HG03354 (cell line): ENCODE data around the gene SMG6.
"Not testable (repeated sequence)": the region's sequence is repeated elsewhere in the genome, so short reads cannot be mapped to it uniquely, and the experiment has no call there.

Experiments used
- ATAC-seq: cut with Tn5 transposase; IDR thresholded peaks from one replicate; pipeline ENCODE4 v1.9.1; 2021; ENCODE audit warnings: mild to moderate bottlenecking; ENCODE audit not compliant: unreplicated experiment, poor library complexity, severe bottlenecking

Gene SMG6

GRCh38 chr17:2303204-2304188 is at the start of gene SMG6, which contains the start of gene SRR:
SMG6 (minus strand) TSS chr17:2303785; CDS start chr17:2303720, 65 bp downstream.
SRR (plus strand) TSS chr17:2303950; CDS start chr17:2315561, 11,611 bp downstream.
- ATAC-seq: peak; percentile 80

DNA sequence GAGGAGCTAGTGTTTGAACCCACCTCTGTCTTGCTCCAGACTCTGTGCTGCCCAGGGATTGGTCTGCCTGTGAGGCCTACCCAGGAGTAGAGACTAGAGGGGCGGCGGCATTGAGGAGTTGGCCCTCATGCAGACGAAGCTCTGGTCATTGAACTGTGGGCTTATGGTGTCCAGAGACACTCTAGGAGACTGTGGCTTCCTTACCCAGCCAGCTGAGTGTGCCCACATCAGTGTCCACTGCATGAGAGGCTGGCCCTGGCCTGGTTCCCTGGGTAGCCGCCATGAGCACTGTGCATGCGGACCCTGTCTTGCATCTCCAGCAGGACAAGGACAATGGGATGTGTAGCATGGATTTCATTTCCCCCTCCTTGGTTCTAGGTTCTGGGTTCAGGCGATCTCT is 47.7 kb upstream of the SMG6 start:
- no peak for ATAC-seq

DNA sequence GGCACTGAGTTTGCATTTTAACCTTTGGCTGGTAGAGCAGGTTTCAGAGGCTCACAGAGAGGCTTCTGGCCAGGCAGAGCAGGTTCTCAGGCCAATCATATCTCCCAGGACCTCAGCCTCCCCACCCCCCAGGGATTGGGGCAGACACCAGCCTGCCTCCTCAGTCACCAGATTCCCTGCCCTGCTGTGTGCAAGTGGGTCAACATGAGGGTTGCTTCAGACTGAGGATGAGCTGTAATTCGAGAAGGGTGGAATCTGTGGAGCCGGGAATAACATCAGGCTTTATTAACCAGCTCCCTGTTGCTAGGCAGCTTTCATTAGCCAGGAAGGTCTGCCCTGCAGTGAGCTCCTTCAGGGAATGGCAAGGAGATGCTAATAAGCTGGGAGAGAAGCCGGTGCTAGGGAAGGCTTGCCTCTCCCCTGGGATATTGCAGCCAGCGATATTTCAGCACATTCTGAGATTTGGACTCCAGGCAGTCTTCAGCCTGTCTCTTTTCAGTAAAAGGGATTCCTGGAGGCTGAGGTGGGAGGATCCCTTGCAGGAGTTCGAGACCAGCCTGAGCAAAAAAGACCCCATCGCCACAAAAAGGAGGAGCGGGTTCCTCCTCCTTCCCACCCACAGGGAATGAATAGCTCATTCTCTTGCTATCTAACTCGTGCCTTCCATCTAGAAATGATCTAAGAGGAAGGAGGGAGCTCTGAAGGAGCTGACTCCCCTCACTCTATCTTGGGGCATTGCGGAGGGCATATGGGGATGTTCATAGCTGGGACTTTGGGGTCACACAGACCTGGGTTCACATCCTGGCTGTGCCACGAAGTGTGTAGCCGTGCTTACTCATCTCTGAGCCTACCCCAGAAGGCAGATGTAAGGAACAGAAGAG is 44.5 kb upstream of the SMG6 start:
- ATAC-seq: no peak

- no peak for ATAC-seq
Observed at GRCh38 chr17:2346475-2346874, 42.9 kb upstream of the SMG6 start.

GRCh38 chr17:2344528-2344927 is 40.9 kb upstream of the SMG6 start:
- no peak for ATAC-seq

DNA sequence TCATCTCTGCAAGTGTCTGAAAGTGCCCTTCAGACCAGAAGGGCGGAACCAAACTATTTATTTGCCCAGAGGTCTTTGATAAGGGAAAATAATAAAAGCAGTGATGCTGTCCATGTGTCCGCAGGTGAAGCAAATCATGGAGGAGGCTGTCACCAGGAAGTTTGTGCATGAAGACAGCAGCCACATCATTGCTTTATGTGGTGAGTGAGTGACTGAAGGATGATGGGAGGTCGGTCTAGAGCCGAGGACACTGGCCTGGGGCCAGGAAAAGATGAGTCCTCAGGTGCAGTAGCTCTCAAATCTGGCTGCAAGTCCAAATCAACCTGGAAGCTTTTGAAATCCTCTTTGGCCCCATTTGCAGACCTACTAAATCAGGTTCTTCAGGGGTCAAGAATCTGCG is 39.8 kb upstream of the SMG6 start:
- no peak for ATAC-seq

DNA sequence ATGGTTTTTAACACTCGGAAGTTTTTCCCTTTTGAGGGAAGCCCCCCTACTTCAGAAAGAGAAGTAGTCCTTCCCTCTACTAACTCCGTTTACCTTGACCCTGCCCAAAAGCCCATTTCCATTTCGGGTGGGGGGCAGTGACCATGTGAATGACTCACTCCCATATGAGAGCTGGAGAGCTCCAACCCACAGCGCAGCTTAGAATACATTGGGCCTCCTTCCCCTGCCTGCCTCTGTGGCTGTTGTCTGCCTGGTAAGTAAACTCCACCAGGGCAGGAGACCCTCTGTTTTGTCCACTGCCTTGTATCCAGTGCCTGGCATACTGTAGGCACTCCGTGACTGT is 34.7 kb upstream of the SMG6 start:
- ATAC-seq: no peak

DNA sequence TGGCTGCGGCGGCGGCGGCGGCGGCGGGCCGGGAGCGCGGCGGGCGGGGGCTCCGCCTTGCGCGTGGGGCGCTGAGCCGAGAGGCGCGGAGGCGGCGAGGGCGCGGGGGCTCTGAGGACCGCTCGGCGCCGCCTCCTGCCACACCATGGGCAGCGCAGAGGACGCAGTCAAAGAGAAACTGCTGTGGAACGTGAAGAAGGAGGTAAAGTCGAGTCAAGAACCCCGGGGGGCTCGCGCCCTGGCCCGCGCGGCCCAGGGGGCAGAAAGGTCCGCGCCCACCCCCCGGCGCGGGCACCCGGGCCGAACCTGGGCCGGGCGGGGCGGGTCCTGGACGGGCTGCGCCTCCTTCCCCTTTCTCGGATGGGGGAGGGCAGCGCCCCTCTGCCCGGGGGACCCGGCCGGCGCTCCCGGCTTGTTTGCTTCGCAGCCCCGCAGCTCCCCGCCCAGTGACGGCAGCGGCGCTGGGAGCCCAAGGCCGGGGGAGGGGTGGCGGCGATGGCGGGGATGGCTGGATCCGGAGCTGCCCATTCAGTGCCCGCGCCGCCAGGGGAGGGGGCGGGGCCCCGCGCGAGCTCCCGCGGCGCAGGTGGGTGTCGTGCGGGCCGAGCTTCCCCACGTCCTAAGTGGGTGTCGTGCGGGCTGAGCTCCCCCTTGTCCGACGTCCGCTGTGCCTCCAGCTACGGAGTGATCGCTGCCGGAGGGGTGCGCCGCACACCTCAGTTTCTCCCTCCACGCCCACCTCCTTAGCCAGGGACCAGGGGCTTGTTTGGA is 34.1 kb upstream of the SMG6 start:
- peak; percentile 24 for ATAC-seq

DNA sequence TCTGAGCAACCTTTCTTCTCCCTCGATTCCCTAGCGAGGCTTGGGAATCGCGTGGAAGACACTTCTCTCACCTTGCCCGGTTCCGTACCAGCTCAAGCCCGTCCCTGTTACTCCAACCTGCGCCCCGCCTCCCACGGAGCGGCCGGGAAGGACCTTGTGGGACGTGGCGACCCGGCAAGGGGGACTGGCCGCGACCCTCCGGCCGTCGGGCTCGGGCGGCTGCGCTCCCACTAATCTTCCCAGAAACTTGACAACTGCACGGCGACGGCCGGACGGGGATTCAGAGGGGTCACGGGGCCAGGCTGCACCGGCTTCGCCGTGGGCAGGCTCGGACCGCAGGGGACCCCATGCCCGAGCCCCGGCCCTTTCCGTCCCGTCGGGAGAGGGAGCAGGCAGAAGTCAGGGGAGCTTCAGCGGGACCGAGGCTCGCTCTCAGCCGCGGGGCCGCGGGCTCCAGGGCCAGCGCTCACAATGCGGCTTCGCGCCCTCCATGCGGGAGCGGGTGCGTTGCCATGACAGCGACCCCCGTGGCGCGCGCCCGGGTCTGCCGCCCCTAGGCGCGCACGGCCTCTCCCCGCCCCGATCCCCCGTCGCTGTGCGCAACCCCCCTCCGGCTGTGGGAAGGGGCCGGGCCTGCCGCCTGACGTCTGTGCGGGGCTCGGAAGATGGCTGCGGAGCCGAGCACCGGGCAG is 33.4 kb upstream of the SMG6 start, which contains the start of gene SGSM2:
SGSM2 (plus strand) TSS at position 650 of the 692 bp plus-strand sequence. CDS start 188 bp downstream, outside the sequence.
- ATAC-seq: peak; percentile 34

DNA sequence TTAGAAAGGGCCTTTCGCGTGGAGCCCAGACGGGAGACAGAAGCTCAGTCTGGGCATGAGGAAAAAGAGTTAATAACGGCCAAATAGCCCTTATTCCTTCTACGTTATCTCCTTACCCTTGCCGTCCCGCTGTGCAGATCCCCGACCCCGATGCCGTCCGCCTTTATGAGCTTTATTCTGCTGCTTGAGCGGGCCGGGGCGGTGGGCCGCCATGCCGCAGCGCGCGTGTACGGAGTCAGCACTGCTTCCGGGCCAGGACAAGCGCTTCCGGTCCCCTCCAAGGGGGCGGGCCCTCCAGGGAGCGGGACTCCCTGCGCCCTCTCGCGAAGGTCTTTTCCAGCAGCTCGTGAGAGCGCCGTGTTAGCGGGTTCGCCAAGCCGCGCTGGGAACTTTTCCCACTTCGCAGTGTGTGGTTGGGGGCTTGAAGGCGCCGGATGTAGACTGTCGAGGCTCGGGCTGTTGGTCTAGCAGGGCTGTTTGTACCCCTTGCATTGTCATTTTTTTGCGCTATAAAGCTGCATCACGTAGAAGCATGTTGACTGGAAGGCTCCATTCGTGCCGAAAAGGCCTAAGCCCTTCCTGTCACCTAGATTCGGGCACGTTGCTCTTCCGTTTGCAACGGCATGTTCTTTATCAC is 32.7 kb upstream of the SMG6 start, which contains the start of gene TSR1:
TSR1 (minus strand) TSS at position 243 of the 637 bp plus-strand sequence; CDS start at position 213, 30 bp downstream.
- ATAC-seq: peak; percentile 86

DNA sequence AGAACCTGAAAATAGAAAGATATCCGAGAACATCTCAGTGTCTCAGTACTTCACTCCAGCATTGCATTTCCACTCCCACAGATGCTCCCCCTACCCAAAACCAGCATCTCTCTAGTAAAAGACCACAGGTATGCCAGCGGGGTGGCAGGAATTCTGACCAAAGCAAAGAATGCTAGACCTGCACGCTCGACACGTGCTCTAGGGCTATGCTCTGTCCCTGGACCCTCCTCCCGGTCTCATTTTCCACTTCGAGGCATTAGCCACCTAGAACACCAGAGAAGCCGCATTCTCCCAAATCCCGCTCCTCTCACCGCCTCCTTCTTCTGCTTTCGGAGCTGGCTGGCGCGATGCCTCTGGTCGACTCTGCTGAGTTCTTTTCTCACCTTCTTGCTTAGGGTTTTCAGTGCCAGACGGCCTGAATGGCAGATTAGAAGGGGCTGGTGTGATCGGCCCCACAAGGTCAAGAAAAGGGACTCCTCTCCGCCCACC is 32.2 kb upstream of the SMG6 start:
- ATAC-seq: no peak

GRCh38 chr17:2331303-2331702 is 27.7 kb upstream of the SMG6 start:
- ATAC-seq: no peak

- no peak for ATAC-seq
Observed at GRCh38 chr17:2323629-2324314, 20.2 kb upstream of the SMG6 start.

DNA sequence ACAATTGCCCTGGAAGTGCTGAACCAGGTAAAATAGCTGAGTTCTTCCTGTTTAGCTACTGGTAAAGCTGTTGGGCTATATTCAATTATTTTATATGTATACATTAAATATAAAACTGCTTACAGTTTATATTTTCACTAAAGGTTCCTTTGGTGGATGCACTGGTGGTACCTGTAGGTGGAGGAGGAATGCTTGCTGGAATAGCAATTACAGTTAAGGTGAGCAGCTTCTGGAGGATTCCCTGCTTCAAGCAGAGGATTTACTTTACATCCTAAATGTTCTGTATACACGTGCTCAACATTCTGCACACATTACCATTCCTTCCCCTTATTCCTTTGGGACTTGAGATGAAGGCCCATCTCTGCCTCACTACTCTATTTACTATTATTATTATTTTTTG is 17.8 kb upstream of the SMG6 start:
- ATAC-seq: no peak

DNA sequence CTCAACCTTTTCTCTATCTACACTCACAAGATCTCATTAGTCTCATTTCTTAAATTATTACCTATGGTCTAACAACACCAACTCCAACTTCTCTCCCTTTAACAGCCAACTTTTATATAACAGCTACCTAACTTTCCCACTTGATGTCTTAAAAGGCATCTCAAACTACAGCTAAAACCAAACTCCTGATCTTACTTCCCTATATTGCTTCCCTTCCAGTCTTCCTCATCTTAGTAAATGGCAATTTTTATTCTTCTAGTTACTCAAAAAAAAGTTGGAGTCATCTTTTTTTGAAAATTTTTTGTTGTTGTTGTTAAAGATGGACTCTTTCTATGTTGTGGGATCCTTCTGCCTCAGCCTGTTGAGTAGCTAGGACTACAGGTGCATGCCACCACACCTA is 15.5 kb upstream of the SMG6 start:
- no peak for ATAC-seq

GRCh38 chr17:2317796-2318195 is 14.2 kb upstream of the SMG6 start:
- ATAC-seq: no peak

DNA sequence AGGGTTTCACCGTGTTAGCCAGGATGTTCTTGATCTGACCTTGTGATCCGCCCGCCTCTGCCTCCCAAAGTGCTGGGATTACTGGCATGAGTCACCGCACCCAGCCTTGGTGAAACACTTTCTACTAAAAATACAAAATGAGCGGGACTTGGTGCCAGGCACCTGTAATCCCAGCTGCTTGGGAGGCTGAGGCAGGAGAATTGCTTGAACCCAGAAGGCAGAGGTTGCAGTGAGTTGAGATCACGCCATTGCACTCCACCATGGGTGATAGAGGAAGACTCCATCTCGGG is 13.3 kb upstream of the SMG6 start:
- ATAC-seq: not testable (repeated sequence)

- no peak for ATAC-seq
Observed at GRCh38 chr17:2312736-2313135, 9.2 kb upstream of the SMG6 start.
